Astrocyte of the spinal cord (primary cell): Measurements from ENCODE around the gene KIF1A.
"Not testable (repeated sequence)": the region's sequence is repeated elsewhere in the genome, so short reads cannot be mapped to it uniquely, and the experiment has no call there.

Experiments
- DNase-seq: peaks from one replicate; pipeline ENCODE4 v3.0.0; 2011; ENCODE audit warnings: low read depth, low spot score
- H3K4me3 ChIP-seq: 2 replicates; pipeline ENCODE4 v1.5.1; 2011; ENCODE audit warnings: low read depth, mild to moderate bottlenecking, low read length, moderate library complexity
- CTCF ChIP-seq: IDR thresholded peaks from 2 replicates; pipeline ENCODE4 v1.5.1; 2012; ENCODE audit warnings: low read depth, mild to moderate bottlenecking, low read length, inconsistent platforms
- in situ Hi-C: cut with HindIII; loops from 2 replicates; pipeline ENCODE4 v1.10.0; 2017; ENCODE audit warnings: low sequenced_read_pairs

KIF1A gene

DNA sequence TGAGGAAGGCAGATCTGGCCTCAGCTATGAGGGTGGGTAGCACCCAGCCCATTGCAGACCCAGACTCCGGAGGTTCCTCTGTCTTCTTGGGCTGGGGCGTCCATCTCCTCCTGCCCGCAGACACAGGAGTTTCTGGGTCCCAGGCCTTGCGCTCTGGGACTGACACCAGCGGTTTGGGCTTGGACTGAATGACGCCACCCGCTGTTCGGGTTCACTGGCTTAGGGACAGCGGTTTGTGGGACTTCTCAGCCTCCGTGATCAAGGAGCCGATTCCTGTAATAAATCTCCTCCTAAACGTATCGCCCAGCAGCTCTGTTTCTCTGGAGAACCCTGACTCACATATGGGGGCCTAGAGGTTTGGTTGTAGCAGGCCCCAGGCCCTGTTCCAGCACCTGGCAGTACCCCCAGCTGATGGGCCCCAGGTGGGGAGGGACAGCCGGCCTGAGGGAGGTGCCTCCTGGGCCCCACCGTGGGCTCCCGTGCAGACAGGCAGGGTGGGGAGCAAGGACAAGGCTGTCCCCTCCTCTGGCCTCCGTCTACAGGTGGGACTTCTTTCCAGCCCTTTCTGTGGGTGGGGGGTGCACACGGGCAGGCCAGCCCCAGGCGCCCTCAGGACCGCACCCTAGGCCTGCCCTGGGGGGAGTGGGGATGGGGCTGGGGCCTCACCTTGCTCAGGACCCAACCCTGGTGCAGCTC, 132.8 kb downstream of the KIF1A start:
- no peak for TF ChIP-seq CTCF
- DNase-seq, result no peak
- in situ Hi-C loops, result no loop called here
- H3K4me3 ChIP-seq, result no peak overlapping the region

DNA sequence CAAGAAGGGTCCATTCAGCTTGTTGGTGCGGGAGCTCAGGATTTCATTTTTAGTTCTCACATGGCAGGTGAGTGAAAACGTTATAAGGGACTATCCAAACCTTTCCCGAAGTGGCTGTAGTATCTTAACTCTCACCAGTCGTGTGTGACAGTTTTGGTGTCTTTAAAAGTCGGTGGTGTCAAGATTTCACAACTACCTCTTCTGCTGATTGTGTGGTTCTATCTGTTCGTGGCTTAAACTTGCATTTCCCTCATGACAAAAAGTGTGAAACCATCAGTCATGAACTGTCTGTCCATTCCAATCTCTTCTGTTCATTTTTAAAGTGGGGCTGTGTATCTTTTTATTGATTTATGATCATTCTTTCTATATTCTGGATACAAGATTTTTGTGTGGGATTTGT, 133.6 kb downstream of the KIF1A start:
- in situ Hi-C loops, result no loop called here
- no peak for DNase-seq
- no peak overlapping the region for H3K4me3 ChIP-seq
- TF ChIP-seq CTCF, result no peak

DNA sequence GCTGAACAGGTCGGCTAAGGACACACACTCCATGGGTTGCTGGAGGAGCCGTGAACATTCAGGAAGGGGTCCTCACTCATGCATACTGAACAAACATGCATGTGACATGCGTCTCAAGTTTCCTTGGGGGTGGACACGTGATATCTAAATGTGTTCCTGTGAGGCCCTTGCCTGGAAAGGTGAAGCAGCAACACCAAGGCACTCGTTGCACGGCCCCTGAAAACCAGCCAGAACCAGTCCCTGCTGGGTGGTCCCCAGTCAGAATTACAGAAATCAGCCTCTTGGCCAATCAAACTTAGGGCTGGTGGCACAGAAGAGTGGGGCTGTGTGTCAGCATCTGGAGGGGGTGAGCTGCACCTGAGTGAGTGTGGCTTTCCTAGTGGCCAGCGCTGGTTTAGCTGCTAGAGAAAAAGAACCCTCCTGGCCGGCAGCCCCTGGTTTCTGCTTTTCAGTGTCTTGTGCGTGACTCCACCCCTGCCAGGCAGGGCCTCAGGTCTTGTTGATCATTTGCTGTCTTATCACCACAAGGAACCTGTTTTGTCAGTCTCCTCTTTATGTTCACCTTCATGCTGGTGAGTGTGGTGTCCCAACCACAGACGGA, 134.1 kb downstream of the KIF1A start:
- DNase-seq, result no peak
- TF ChIP-seq CTCF, result no peak
- no peak overlapping the region for H3K4me3 ChIP-seq
- in situ Hi-C loops, result no loop called here

- DNase-seq, H3K4me3 ChIP-seq, in situ Hi-C loops: not testable (repeated sequence)
These were observed 135.9 kb downstream of the KIF1A start for GRCh38 chr2:240683980-240684728.

DNA sequence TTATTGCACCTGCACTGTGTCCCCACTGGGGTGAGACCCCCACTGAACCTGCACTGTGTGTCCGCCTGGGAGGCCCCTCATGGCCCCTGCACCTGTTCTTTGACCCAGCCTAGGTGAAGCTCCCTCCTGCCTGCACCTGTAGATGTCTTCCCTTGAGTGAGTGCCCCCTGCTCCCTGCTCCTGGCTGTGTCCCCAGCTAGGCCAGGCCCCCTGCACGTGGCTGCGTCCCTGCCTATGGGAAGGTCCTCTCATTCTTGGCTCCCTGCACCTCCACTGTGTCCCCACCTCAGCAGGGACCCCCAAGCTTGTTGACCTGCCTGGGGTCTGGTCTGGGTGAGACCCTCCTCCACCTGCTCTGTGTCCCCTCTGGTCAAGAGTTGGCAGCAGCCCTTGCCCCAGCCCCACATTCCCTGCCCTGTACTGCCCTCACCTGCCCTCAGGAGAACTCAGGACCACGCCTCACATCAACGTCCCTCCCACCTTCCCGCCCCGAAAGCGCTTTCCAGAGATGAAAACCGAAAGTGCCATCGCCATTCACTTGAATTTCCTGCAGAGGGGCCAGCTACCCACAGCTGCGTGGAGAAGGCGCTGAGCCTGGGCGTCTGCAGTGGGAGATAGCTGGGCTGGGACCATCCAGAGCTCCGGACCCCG, 136.6 kb downstream of the KIF1A start:
- DNase-seq, H3K4me3 ChIP-seq, in situ Hi-C loops: not testable (repeated sequence)

GRCh38 chr2:240682431-240683224, 137.4 kb downstream of the KIF1A start, which contains the start of gene AQP12B:
Gene AQP12B (minus strand): TSS chr2:240682885. CDS start chr2:240682837, 48 bp downstream.
- DNase-seq, in situ Hi-C loops, H3K4me3 ChIP-seq: not testable (repeated sequence)

- H3K4me3 ChIP-seq, DNase-seq, in situ Hi-C loops: not testable (repeated sequence)
These were observed 139.8 kb downstream of the KIF1A start for GRCh38 chr2:240680185-240680584.

- DNase-seq, H3K4me3 ChIP-seq, in situ Hi-C loops: not testable (repeated sequence)
These were observed 141.1 kb downstream of the KIF1A start for GRCh38 chr2:240678909-240679308.

GRCh38 chr2:240678043-240678442, 142.0 kb downstream of the KIF1A start:
- H3K4me3 ChIP-seq, DNase-seq, in situ Hi-C loops: not testable (repeated sequence)

- DNase-seq, in situ Hi-C loops, H3K4me3 ChIP-seq: not testable (repeated sequence)
These were observed 144.7 kb downstream of the KIF1A start for GRCh38 chr2:240675345-240675744.

- H3K4me3 ChIP-seq, DNase-seq, in situ Hi-C loops: not testable (repeated sequence)
These were observed 145.4 kb downstream of the KIF1A start for GRCh38 chr2:240674461-240675184.
